SK-N-MC (cell line): ENCODE results near the gene NNAT.

ENCODE experiments used
- EZH2 ChIP-seq: fragments of 200-600 bp; sonication (generic); IDR thresholded peaks from one replicate; pipeline ENCODE4 v1.6.1; 2017; ENCODE audit warnings: antibody characterized with exemption
- POLR2AphosphoS5 ChIP-seq: IDR thresholded peaks from 2 replicates; pipeline ENCODE4 v1.6.1; 2012; ENCODE audit warnings: mild to moderate bottlenecking, low read depth, low read length, borderline replicate concordance

GRCh38 chr20:37558779-37559178, 37.7 kb downstream of the NNAT start:
- no peak for TF ChIP-seq POLR2AphosphoS5
- TF ChIP-seq EZH2, result no peak
